GM23338 (cell line): Measurements from ENCODE around the gene C14orf119. TPM values are rescaled to one million over a fixed set of nuclear protein-coding genes. Genes with fewer than 3 reads are reported as not detected.

Experiments
- ATAC-seq: fragments of 200-7000 bp; cut with Tn5 transposase; 3 replicates; pipeline ENCODE4 v1.9.1; 2020
- DNase-seq: peaks from one replicate; pipeline ENCODE4 v3.0.0-alpha.2; 2015; ENCODE audit warnings: low spot score
- H2AFZ ChIP-seq: fragments of 200-600 bp; sonication (generic); 2 replicates; pipeline ENCODE4 v1.8.0; 2016; ENCODE audit warnings: antibody characterized with exemption, mild to moderate bottlenecking, moderate library complexity
- H3F3A ChIP-seq: fragments of 200-600 bp; sonication (generic); replicated peaks from 2 replicates; pipeline ENCODE4 v1.8.0; 2017; ENCODE audit warnings: antibody characterized with exemption, mixed run types, low read depth
- H3K27ac ChIP-seq: fragments of 200-600 bp; sonication (generic); 2 replicates; pipeline ENCODE4 v1.6.1; 2016; ENCODE audit warnings: low read depth
- H3K27me3 ChIP-seq: fragments of 200-600 bp; sonication (generic); 2 replicates; pipeline ENCODE4 v1.8.0; 2016; ENCODE audit warnings: mild to moderate bottlenecking, mixed run types, moderate library complexity; ENCODE audit not compliant: insufficient read depth
- H3K36me3 ChIP-seq: fragments of 200-600 bp; sonication (generic); 2 replicates; pipeline ENCODE4 v1.8.0; 2016; ENCODE audit warnings: mild to moderate bottlenecking; ENCODE audit not compliant: insufficient read depth
- H3K4me1 ChIP-seq: fragments of 200-600 bp; sonication (generic); 2 replicates; pipeline ENCODE4 v1.8.0; 2016; ENCODE audit warnings: mild to moderate bottlenecking, moderate library complexity; ENCODE audit not compliant: insufficient read depth
- H3K4me2 ChIP-seq: fragments of 200-600 bp; sonication (generic); 2 replicates; pipeline ENCODE4 v1.7.1; 2017; ENCODE audit warnings: mixed run types
- H3K4me3 ChIP-seq: fragments of 200-600 bp; sonication (generic); 2 replicates; pipeline ENCODE4 v1.6.1; 2016; ENCODE audit warnings: mixed run types
- H3K79me2 ChIP-seq: fragments of 200-600 bp; sonication (generic); replicated peaks from 2 replicates; pipeline ENCODE4 v1.8.0; 2017; ENCODE audit warnings: mild to moderate bottlenecking; ENCODE audit not compliant: insufficient read depth
- H3K9me2 ChIP-seq: fragments of 200-600 bp; sonication (generic); 2 replicates; pipeline ENCODE4 v1.8.0; 2017; ENCODE audit not compliant: insufficient read depth
- H4K20me1 ChIP-seq: fragments of 200-600 bp; sonication (generic); replicated peaks from 2 replicates; pipeline ENCODE4 v1.8.0; 2017; ENCODE audit warnings: mild to moderate bottlenecking; ENCODE audit not compliant: insufficient read depth
- H3K27ac Mint-ChIP-seq: 2 replicates; pipeline ENCODE4 v1.8.0; 2020; ENCODE audit warnings: inconsistent platforms, mild to moderate bottlenecking, moderate library complexity, mixed read lengths
- H3K27me3 Mint-ChIP-seq: 3 replicates; pipeline ENCODE4 v1.8.0; 2022; ENCODE audit warnings: low read depth, mild to moderate bottlenecking, moderate library complexity, mixed read lengths, inconsistent platforms; ENCODE audit not compliant: insufficient read depth, poor library complexity
- H3K36me3 Mint-ChIP-seq: 3 replicates; pipeline ENCODE4 v1.8.0; 2021; ENCODE audit warnings: low read depth, mild to moderate bottlenecking, inconsistent platforms, moderate library complexity, mixed read lengths
- H3K4me1 Mint-ChIP-seq: 3 replicates; pipeline ENCODE4 v1.8.0; 2020; ENCODE audit warnings: mild to moderate bottlenecking, inconsistent platforms, mixed read lengths
- H3K4me3 Mint-ChIP-seq: 3 replicates; pipeline ENCODE4 v1.8.0; 2021; ENCODE audit warnings: moderate library complexity, mild to moderate bottlenecking, inconsistent platforms, mixed read lengths
- H3K9me3 Mint-ChIP-seq: 3 replicates; pipeline ENCODE4 v1.8.0; 2020; ENCODE audit warnings: moderate library complexity, mild to moderate bottlenecking, inconsistent platforms, mixed read lengths
- CREB1 ChIP-seq: fragments of 250-450 bp; sonication (Bioruptor Pico); IDR thresholded peaks from 2 replicates; pipeline ENCODE4 v1.5.0; 2020; ENCODE audit warnings: low read depth, mild to moderate bottlenecking, moderate library complexity
- EZH2 ChIP-seq: fragments of 200-600 bp; sonication (generic); IDR thresholded peaks from one replicate; pipeline ENCODE4 v1.8.0; 2017; ENCODE audit warnings: antibody characterized with exemption, mild to moderate bottlenecking, low read depth; ENCODE audit not compliant: unreplicated experiment
- EZH2phosphoT487 ChIP-seq: fragments of 200-600 bp; sonication (generic); IDR thresholded peaks from one replicate; pipeline ENCODE4 v1.8.1; 2018; ENCODE audit warnings: antibody characterized with exemption; ENCODE audit not compliant: unreplicated experiment
- JUNB ChIP-seq: IDR thresholded peaks from one replicate; pipeline ENCODE4 v1.6.1; 2016; ENCODE audit warnings: antibody characterized with exemption; ENCODE audit not compliant: unreplicated experiment
- NANOG ChIP-seq: IDR thresholded peaks from 2 replicates; pipeline ENCODE4 v1.6.1; 2016; ENCODE audit warnings: antibody characterized with exemption, borderline replicate concordance
- POLR2AphosphoS5 ChIP-seq: IDR thresholded peaks from 2 replicates; pipeline ENCODE4 v1.6.1; 2016; ENCODE audit warnings: antibody characterized with exemption, low read depth
- ZNF114 ChIP-seq: fragments of 250-450 bp; sonication (Bioruptor Pico); IDR thresholded peaks from 2 replicates; pipeline ENCODE4 v1.5.0; 2020; ENCODE audit warnings: mild to moderate bottlenecking, moderate library complexity
- ZNF331 ChIP-seq: fragments of 250-450 bp; sonication (Bioruptor Pico); IDR thresholded peaks from 2 replicates; pipeline ENCODE4 v1.5.0; 2020; ENCODE audit warnings: low read depth, mild to moderate bottlenecking, moderate library complexity
- polyA plus RNA-seq: library from polyadenylated mRNA; unstranded; fragments of >200 nt; fragmentation: Nextera tagmentation; extraction: Ambion mirVana; gene quantifications from 2 replicates; pipeline ENCODE4 v1.2.1, GENCODE V29; 2016
- total RNA-seq: library from RNA; depleted of rRNA; stranded (reverse); fragments of >200 nt; shearing (Covaris generic); gene quantifications from 2 replicates; pipeline ENCODE4 v1.2.3, GENCODE V29; 2014
- TF ChIP-seq, protein P1 (sequence below): IDR thresholded peaks from one replicate; pipeline ENCODE4 v1.6.1; 2018; ENCODE audit warnings: antibody characterized with exemption; ENCODE audit not compliant: unreplicated experiment
- TF ChIP-seq, protein P2 (sequence below), 2 experiments: fragments of 200-600 bp in 1 of 2; sonication (generic) in 1 of 2; conservative IDR thresholded peaks; 2 replicates each; pipeline versions ENCODE4 v1.5.1 to v1.6.1; 2016 to 2017; ENCODE audit warnings: antibody characterized with exemption in 2 of 2, low read depth in 2 of 2, mild to moderate bottlenecking in 2 of 2, moderate library complexity in 1 of 2

The C14orf119 gene
- total and polyA plus RNA-seq, 2 experiments from 2014 or later, result 49.4 to 118 TPM

DNA sequence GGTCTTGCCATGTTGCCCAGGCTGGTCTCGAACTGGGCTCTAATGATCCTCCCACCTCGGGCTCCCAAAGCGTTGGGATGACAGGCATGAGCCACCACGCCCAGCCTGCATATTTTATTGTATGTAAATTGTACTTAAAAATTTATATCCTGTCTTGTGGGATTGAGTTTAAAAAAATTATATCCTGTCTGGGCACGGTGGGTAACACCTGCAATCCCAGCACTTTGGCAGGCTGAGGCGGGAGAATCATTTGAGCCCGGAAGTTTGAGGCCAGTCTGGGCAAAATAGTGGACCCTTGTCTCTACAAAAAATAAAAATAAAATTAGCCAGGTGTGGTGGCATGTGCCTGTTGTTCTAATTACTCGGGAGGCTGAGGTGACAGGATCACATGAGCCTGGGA lies 37.7 kb downstream of the C14orf119 start (continued):
- TF ChIP-seq, protein P1, sequence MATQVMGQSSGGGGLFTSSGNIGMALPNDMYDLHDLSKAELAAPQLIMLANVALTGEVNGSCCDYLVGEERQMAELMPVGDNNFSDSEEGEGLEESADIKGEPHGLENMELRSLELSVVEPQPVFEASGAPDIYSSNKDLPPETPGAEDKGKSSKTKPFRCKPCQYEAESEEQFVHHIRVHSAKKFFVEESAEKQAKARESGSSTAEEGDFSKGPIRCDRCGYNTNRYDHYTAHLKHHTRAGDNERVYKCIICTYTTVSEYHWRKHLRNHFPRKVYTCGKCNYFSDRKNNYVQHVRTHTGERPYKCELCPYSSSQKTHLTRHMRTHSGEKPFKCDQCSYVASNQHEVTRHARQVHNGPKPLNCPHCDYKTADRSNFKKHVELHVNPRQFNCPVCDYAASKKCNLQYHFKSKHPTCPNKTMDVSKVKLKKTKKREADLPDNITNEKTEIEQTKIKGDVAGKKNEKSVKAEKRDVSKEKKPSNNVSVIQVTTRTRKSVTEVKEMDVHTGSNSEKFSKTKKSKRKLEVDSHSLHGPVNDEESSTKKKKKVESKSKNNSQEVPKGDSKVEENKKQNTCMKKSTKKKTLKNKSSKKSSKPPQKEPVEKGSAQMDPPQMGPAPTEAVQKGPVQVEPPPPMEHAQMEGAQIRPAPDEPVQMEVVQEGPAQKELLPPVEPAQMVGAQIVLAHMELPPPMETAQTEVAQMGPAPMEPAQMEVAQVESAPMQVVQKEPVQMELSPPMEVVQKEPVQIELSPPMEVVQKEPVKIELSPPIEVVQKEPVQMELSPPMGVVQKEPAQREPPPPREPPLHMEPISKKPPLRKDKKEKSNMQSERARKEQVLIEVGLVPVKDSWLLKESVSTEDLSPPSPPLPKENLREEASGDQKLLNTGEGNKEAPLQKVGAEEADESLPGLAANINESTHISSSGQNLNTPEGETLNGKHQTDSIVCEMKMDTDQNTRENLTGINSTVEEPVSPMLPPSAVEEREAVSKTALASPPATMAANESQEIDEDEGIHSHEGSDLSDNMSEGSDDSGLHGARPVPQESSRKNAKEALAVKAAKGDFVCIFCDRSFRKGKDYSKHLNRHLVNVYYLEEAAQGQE, result no peak
- TF ChIP-seq EZH2phosphoT487 (no peak), ZNF331 (CRISPR knock-in tag) (no peak), POLR2AphosphoS5 (no peak)

DNA sequence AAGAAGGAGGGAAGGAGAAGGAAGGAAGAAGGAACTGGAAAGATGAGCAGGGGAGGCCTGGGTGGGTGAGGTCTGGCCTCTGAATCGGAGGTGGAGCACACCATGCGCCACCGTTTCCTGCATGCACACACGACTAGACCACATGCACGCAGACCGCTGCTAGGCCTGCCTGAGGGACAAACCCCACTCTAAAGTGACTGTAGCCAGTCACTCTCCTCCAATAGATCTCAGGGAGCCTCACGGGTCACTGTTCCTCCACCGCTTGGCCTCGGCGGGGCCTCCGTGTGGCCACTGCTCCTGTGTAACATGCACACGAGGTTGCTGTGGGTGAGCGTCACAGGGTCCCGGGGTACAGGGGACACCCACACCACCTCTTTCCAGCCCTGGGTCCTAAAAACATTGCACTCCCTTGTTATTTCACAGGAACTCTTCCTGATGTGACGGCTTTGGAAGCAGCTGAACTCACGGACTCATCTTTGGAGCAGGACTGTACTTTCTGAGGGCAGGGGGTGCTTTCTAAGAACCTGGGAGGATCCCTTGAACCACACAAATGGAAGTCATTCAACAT lies 41.3 kb downstream of the C14orf119 start:
- Histone ChIP-seq H3K4me3 (no peak overlapping the region), H3K36me3 (peaks cover 16% of the 10 kb centered on the region), H3K27ac (no peak overlapping the region), H3K4me2 (no peak overlapping the region), H3K4me1 (no peaks in the 10 kb centered on the region), H3K79me2 (no peaks in the 10 kb centered on the region), H3F3A (no peaks in the 10 kb centered on the region), H3K9me2 (no peaks in the 10 kb centered on the region), H2AFZ (no peak overlapping the region), H4K20me1 (peaks cover 3% of the 10 kb centered on the region), H3K27me3 (no peaks in the 10 kb centered on the region)
- ATAC-seq, result no peak
- Mint-ChIP-seq H3K27ac (no peak overlapping the region), H3K4me1 (no peaks in the 10 kb centered on the region), H3K27me3 (peaks cover 3% of the 10 kb centered on the region), H3K4me3 (no peak overlapping the region), H3K9me3 (no peaks in the 10 kb centered on the region), H3K36me3 (peaks cover 63% of the 10 kb centered on the region)
- DNase-seq, result no peak
- TF ChIP-seq, protein P1, result no peak
- no peak for TF ChIP-seq ZNF114 (CRISPR knock-in tag)
- no peak for TF ChIP-seq EZH2
- no peak for TF ChIP-seq NANOG
- no peak for TF ChIP-seq EZH2phosphoT487
- no peak for TF ChIP-seq JUNB
- no peak for TF ChIP-seq POLR2AphosphoS5
- no peak for TF ChIP-seq CREB1 (CRISPR knock-in tag)
- TF ChIP-seq, protein P2, sequence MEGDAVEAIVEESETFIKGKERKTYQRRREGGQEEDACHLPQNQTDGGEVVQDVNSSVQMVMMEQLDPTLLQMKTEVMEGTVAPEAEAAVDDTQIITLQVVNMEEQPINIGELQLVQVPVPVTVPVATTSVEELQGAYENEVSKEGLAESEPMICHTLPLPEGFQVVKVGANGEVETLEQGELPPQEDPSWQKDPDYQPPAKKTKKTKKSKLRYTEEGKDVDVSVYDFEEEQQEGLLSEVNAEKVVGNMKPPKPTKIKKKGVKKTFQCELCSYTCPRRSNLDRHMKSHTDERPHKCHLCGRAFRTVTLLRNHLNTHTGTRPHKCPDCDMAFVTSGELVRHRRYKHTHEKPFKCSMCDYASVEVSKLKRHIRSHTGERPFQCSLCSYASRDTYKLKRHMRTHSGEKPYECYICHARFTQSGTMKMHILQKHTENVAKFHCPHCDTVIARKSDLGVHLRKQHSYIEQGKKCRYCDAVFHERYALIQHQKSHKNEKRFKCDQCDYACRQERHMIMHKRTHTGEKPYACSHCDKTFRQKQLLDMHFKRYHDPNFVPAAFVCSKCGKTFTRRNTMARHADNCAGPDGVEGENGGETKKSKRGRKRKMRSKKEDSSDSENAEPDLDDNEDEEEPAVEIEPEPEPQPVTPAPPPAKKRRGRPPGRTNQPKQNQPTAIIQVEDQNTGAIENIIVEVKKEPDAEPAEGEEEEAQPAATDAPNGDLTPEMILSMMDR (conservative IDR thresholded peaks at IDR 0.05; ENCODE audit: low read depth in 2 of 2), result no peak
